Progenitor cell of endocrine pancreas (in vitro differentiated cells): ENCODE data around the gene CLPSL1. TPM values are rescaled to one million over a fixed set of nuclear protein-coding genes. Genes with fewer than 3 reads are reported as not detected.

Experiments
- DNase-seq: peaks from one replicate; pipeline ENCODE4 v3.0.0; 2021; ENCODE audit warnings: low spot score; ENCODE audit not compliant: unreplicated experiment
- H3K27ac Mint-ChIP-seq: 2 replicates; pipeline ENCODE4 v1.8.0; 2021; ENCODE audit warnings: mild to moderate bottlenecking, moderate library complexity, mixed read lengths
- H3K27me3 Mint-ChIP-seq: 2 replicates; pipeline ENCODE4 v1.8.0; 2021; ENCODE audit warnings: mixed read lengths
- H3K36me3 Mint-ChIP-seq: 2 replicates; pipeline ENCODE4 v1.8.0; 2022; ENCODE audit warnings: mixed read lengths; ENCODE audit not compliant: insufficient read depth
- H3K4me1 Mint-ChIP-seq: 2 replicates; pipeline ENCODE4 v1.8.0; 2021; ENCODE audit warnings: low read depth, mixed read lengths
- H3K4me3 Mint-ChIP-seq: 2 replicates; pipeline ENCODE4 v1.8.0; 2021; ENCODE audit warnings: low read depth, mild to moderate bottlenecking, moderate library complexity, mixed read lengths
- H3K9me3 Mint-ChIP-seq: 2 replicates; pipeline ENCODE4 v1.8.0; 2021; ENCODE audit warnings: low read depth, mixed read lengths
- CTCF ChIP-seq: fragments of 200-600 bp; sonication (generic); IDR thresholded peaks from one replicate; pipeline ENCODE4 v1.5.0; 2021; ENCODE audit warnings: antibody characterized with exemption, mild to moderate bottlenecking; ENCODE audit not compliant: unreplicated experiment
- total RNA-seq: library from RNA; stranded (reverse); gene quantifications from 2 replicates; pipeline ENCODE4 v1.2.1, GENCODE V29; 2021

CLPSL1 gene
- total RNA-seq, 1 donor from 2014 or later = not detected

DNA sequence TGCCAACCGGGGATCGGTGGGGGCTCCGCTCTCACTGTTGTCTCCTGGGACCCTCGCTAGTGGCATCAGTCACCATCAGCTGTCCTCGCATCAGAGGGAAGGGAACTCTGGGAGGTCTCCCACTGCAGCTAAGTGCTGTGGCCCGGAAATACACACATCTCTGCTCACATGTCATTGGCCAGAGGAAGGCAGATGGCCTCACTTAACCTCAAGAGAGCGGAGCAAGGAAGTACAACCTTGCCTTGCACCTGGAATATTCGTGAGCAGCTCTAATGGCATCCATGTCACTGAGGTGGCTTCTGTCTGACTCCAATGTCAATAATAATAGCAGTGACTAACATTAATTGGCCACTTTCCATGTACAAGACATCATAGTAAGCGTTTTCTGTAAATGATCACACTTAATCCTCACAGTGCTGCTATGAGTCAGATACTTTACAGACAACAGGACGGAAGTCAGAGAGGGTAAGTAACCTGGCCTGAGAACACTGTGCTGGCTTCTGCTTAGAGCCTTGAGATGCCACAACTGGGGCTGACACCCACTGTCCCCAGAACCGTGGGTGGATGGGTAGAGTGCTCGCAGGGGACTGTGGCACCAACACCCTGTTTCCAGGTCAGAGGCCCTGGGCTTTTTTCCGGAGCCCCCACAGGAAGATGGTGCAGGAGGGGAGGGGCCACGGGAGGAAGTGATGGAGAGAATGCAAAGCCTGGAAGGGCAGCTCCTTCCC, 30.3 kb downstream of the CLPSL1 start:
- no peaks in the 10 kb centered on the region for H3K9me3 Mint-ChIP-seq
- H3K27me3 Mint-ChIP-seq = peaks cover 10% of the 10 kb centered on the region
- no peaks in the 10 kb centered on the region for H3K4me1 Mint-ChIP-seq
- H3K36me3 Mint-ChIP-seq = no peaks in the 10 kb centered on the region
- no peak overlapping the region for H3K27ac Mint-ChIP-seq
- H3K4me3 Mint-ChIP-seq = no peak overlapping the region
- no peak for DNase-seq
- no peak for TF ChIP-seq CTCF

DNA sequence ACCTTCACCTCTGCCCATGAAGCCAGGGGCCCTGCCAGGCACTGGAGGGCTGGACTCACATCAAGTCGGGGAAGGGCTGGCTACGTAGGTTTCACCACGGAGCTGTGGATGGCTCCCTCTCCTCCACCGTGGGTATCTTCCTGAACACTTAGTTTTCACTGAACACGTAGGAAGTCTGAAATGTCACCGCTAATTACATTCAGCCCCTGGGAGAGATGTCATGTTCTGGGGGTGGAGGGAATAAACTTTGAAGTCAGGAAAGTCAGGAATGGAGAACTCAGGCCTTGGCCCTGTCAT, 30.8 kb downstream of the CLPSL1 start:
- Mint-ChIP-seq H3K27ac (no peak overlapping the region), H3K4me3 (no peak overlapping the region), H3K9me3 (no peaks in the 10 kb centered on the region), H3K27me3 (peaks cover 5% of the 10 kb centered on the region), H3K4me1 (no peaks in the 10 kb centered on the region), H3K36me3 (no peaks in the 10 kb centered on the region)
- TF ChIP-seq CTCF = no peak
- DNase-seq = no peak

DNA sequence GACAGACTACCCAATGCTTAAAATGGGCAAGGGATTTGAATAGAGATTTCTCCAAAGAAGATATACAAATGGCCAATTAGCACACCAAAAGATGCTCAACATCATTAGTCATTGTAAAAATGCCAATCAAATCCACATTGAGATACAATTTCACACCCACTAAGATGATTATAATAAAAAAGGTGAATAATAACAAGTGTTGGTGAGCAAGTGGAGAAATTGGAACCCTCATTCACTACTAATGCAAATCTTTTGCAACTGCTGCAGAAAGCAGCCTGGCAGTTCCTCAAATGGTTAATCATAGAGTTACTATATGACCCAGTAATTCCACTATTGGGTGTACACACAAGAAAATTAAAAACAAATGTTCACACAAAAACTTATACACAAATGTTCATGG, 36.7 kb downstream of the CLPSL1 start:
- Mint-ChIP-seq H3K4me1 (no peaks in the 10 kb centered on the region), H3K9me3 (no peaks in the 10 kb centered on the region), H3K4me3 (no peak overlapping the region), H3K27me3 (no peaks in the 10 kb centered on the region), H3K27ac (no peak overlapping the region), H3K36me3 (no peaks in the 10 kb centered on the region)
- TF ChIP-seq CTCF = no peak
- DNase-seq = no peak

GRCh38 chr6:35823601-35824000, 42.8 kb downstream of the CLPSL1 start:
- Mint-ChIP-seq H3K36me3 (no peaks in the 10 kb centered on the region), H3K27me3 (no peaks in the 10 kb centered on the region), H3K27ac (no peak overlapping the region), H3K9me3 (no peaks in the 10 kb centered on the region), H3K4me1 (no peaks in the 10 kb centered on the region), H3K4me3 (no peak overlapping the region)
- TF ChIP-seq CTCF = no peak
- DNase-seq = no peak

- H3K4me1 Mint-ChIP-seq = no peaks in the 10 kb centered on the region
- no peak for TF ChIP-seq CTCF
- DNase-seq = no peak
- no peaks in the 10 kb centered on the region for H3K36me3 Mint-ChIP-seq
- H3K27ac Mint-ChIP-seq = no peak overlapping the region
- no peaks in the 10 kb centered on the region for H3K27me3 Mint-ChIP-seq
- H3K9me3 Mint-ChIP-seq = no peaks in the 10 kb centered on the region
- no peak overlapping the region for H3K4me3 Mint-ChIP-seq
Observed at GRCh38 chr6:35824552-35825192, 43.9 kb downstream of the CLPSL1 start.
